Endothelial cell of umbilical vein (primary cell): ENCODE data around the gene POLR3G. TPM values are rescaled to one million over a fixed set of nuclear protein-coding genes. Genes with fewer than 3 reads are reported as not detected.

Source experiments
- BruUV-seq: library from RNA; stranded (reverse); fragments of 400-500 nt; replicated peaks from 2 replicates; lab custom pipeline; 2021; lab: Mats Ljungman, UMichigan
- CTCF ChIA-PET: fragments of 300-600, 350-600 bp; sonication (Branson Sonifier 250); formaldehyde crosslinking; loops from one replicate; lab custom pipeline; 2021; ENCODE audit warnings: antibody characterized with exemption, inconsistent platforms; lab: Charles Lee
- POLR2A ChIA-PET: fragments of 300-600, 350-600 bp; sonication (Branson Sonifier 250); formaldehyde crosslinking; loops from one replicate; lab custom pipeline; 2021; ENCODE audit warnings: antibody characterized with exemption, inconsistent platforms; lab: Charles Lee
- DNase-seq: peaks from one replicate; pipeline ENCODE4 v3.0.0-alpha.2; 2011; ENCODE audit warnings: low read depth, low spot score
- FAIRE-seq: peaks from 2 replicates; lab custom pipeline; 2011; peaks lifted over from hg19 to GRCh38; lab: Jason Lieb, UNC
- H2AFZ ChIP-seq: 2 replicates; pipeline ENCODE4 v1.6.0; 2012; ENCODE audit warnings: low read depth, low read length, control low read depth, inconsistent platforms
- H3K27ac ChIP-seq: 2 replicates; pipeline ENCODE4 v1.5.1; 2011; ENCODE audit warnings: low read depth, mild to moderate bottlenecking, control low read depth, low read length, moderate library complexity; ENCODE audit not compliant: insufficient read depth
- H3K27me3 ChIP-seq, 2 experiments: 2 replicates each; pipeline versions ENCODE4 v1.6.0 to v1.6.1; 2011; ENCODE audit warnings: low read length in 2 of 2, mixed read lengths in 1 of 2; ENCODE audit not compliant: control insufficient read depth in 2 of 2, insufficient read depth in 2 of 2
- H3K36me3 ChIP-seq, 2 experiments: 2 replicates in 1 of 2; 3 replicates in 1 of 2; pipeline ENCODE4 v1.5.1; 2011; ENCODE audit warnings: low read length in 2 of 2, mild to moderate bottlenecking in 1 of 2, moderate library complexity in 1 of 2; ENCODE audit not compliant: control insufficient read depth in 2 of 2, insufficient read depth in 2 of 2; ENCODE audit errors: extremely low read depth in 1 of 2
- H3K4me1 ChIP-seq: 3 replicates; pipeline ENCODE4 v1.5.1; 2011; ENCODE audit warnings: mild to moderate bottlenecking, low read length; ENCODE audit not compliant: control insufficient read depth, insufficient read depth; ENCODE audit errors: extremely low read depth
- H3K4me2 ChIP-seq: 2 replicates; pipeline ENCODE4 v1.6.1; 2011; ENCODE audit warnings: low read length, control low read depth, mixed read lengths; ENCODE audit not compliant: insufficient read depth
- H3K4me3 ChIP-seq, 3 experiments: fragments of 200-600 bp in 1 of 3; sonication (generic), shearing (Covaris generic) in 1 of 3; replicated peaks in 1 of 3; 2 replicates each; pipeline ENCODE4 v1.5.1; 2011 to 2016; ENCODE audit warnings: control low read depth in 3 of 3, low read length in 3 of 3, mild to moderate bottlenecking in 2 of 3, inconsistent platforms in 1 of 3, low read depth in 1 of 3, moderate library complexity in 1 of 3; ENCODE audit not compliant: insufficient read depth in 1 of 3
- H3K79me2 ChIP-seq: 2 replicates; pipeline ENCODE4 v1.6.0; 2012; ENCODE audit warnings: low read length, inconsistent platforms; ENCODE audit not compliant: control insufficient read depth, insufficient read depth
- H3K9ac ChIP-seq: replicated peaks from 2 replicates; pipeline ENCODE3; 2011; ENCODE audit warnings: low read length, control low read depth; ENCODE audit not compliant: insufficient read depth; ENCODE audit errors: extremely low read depth
- H3K9me1 ChIP-seq: replicated peaks from 3 replicates; pipeline ENCODE4 v1.6.0; 2011; ENCODE audit warnings: mild to moderate bottlenecking, low read length; ENCODE audit not compliant: control insufficient read depth, insufficient read depth; ENCODE audit errors: extremely low read depth
- H3K9me3 ChIP-seq: replicated peaks from 2 replicates; pipeline ENCODE4 v1.5.1; 2012; ENCODE audit warnings: low read length, inconsistent platforms; ENCODE audit not compliant: control insufficient read depth, insufficient read depth
- H4K20me1 ChIP-seq: replicated peaks from 2 replicates; pipeline ENCODE3; 2011; ENCODE audit warnings: mild to moderate bottlenecking, low read length; ENCODE audit not compliant: control insufficient read depth, insufficient read depth; ENCODE audit errors: extremely low read depth
- EZH2 ChIP-seq: IDR thresholded peaks from 2 replicates; pipeline ENCODE4 v1.6.1; 2012; ENCODE audit warnings: borderline replicate concordance, low read depth, mild to moderate bottlenecking, moderate library complexity, low read length, inconsistent platforms; ENCODE audit not compliant: severe bottlenecking
- FOS ChIP-seq: IDR thresholded peaks from 2 replicates; pipeline ENCODE4 v1.6.1; 2011; ENCODE audit warnings: mild to moderate bottlenecking, low read length, moderate library complexity, borderline replicate concordance; ENCODE audit not compliant: insufficient read depth
- GATA2 ChIP-seq: IDR thresholded peaks from 2 replicates; pipeline ENCODE4 v1.7.0; 2011; ENCODE audit warnings: low read depth, mild to moderate bottlenecking, moderate library complexity, mixed read lengths, low read length; ENCODE audit not compliant: insufficient read length, insufficient read depth
- JUN ChIP-seq: IDR thresholded peaks from 2 replicates; pipeline ENCODE4 v1.6.1; 2011; ENCODE audit warnings: borderline replicate concordance, low read depth; ENCODE audit not compliant: insufficient read length, insufficient read depth
- MYC ChIP-seq: IDR thresholded peaks from one replicate; pipeline ENCODE4 v1.6.1; 2011; ENCODE audit warnings: mild to moderate bottlenecking, low read depth, low read length
- POLR2A ChIP-seq: IDR thresholded peaks from 2 replicates; pipeline ENCODE4 v1.6.1; 2012; ENCODE audit warnings: low read depth, mild to moderate bottlenecking, control low read depth, low read length
- POLR2AphosphoS5 ChIP-seq: IDR thresholded peaks from 2 replicates; pipeline ENCODE4 v1.6.1; 2012; ENCODE audit warnings: low read depth, mild to moderate bottlenecking, control low read depth, low read length, moderate library complexity; ENCODE audit not compliant: insufficient read depth
- dilution Hi-C: fragments of 300-500 bp; cut with MboI; formaldehyde crosslinking; loops from one replicate; pipeline ENCODE4 v1.15.0; 2019; ENCODE audit warnings: low sequenced_read_pairs; ENCODE audit not compliant: extremely low pct_ligation_motif_present
- intact Hi-C: fragments of 100-400 bp; cut with micrococcal nuclease; formaldehyde crosslinking; loops from one replicate; pipeline ENCODE4 v1.10.0; 2022
- polyA plus RNA-seq, 4 experiments: library from polyadenylated mRNA; depleted of rRNA in 3 of 4; stranded (reverse) in 3 of 4; unstranded in 1 of 4; fragments of >200 nt; gene quantifications; 2 replicates each; pipeline versions ENCODE4 v1.2.1 to v1.2.3, GENCODE V29; 2011 to 2012; ENCODE audit warnings: missing spikeins in 1 of 4
- total RNA-seq: library from RNA; stranded (reverse); gene quantifications from 2 replicates; pipeline ENCODE4 v1.2.3, GENCODE V29; 2021
- TF ChIP-seq, protein P1 (sequence below), 2 donors: IDR thresholded peaks; 1 replicate in 1 of 2; 2 replicates in 1 of 2; pipeline ENCODE4 v1.5.1; 2011; ENCODE audit warnings: low read length in 2 of 2, mild to moderate bottlenecking in 2 of 2, moderate library complexity in 2 of 2, control low read depth in 1 of 2, inconsistent platforms in 1 of 2, low read depth in 1 of 2; ENCODE audit not compliant: insufficient read depth in 1 of 2; ENCODE audit errors: extremely low read depth in 1 of 2
- TF ChIP-seq, protein P2 (sequence below): IDR thresholded peaks from 2 replicates; pipeline ENCODE4 v1.6.1; 2011; ENCODE audit not compliant: insufficient read depth, insufficient read length

POLR3G gene
- total and polyA plus RNA-seq, 2 donors (not counting 3 experiments of a cell fraction or from before 2014, with no cell fraction given) = 15.0 to 15.7 TPM

GRCh38 chr5:90560771-90561170, 86.1 kb downstream of the POLR3G start:
- no peak for DNase-seq
- TF ChIP-seq, protein P1, sequence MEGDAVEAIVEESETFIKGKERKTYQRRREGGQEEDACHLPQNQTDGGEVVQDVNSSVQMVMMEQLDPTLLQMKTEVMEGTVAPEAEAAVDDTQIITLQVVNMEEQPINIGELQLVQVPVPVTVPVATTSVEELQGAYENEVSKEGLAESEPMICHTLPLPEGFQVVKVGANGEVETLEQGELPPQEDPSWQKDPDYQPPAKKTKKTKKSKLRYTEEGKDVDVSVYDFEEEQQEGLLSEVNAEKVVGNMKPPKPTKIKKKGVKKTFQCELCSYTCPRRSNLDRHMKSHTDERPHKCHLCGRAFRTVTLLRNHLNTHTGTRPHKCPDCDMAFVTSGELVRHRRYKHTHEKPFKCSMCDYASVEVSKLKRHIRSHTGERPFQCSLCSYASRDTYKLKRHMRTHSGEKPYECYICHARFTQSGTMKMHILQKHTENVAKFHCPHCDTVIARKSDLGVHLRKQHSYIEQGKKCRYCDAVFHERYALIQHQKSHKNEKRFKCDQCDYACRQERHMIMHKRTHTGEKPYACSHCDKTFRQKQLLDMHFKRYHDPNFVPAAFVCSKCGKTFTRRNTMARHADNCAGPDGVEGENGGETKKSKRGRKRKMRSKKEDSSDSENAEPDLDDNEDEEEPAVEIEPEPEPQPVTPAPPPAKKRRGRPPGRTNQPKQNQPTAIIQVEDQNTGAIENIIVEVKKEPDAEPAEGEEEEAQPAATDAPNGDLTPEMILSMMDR (IDR thresholded peaks at IDR 0.05; ENCODE audit: extremely low read depth in 1 of 2, insufficient read depth in 1 of 2, low read depth in 1 of 2, low read length in 2 of 2) = no peak
- TF ChIP-seq FOS = no peak
- no peak for TF ChIP-seq POLR2A
- TF ChIP-seq JUN = no peak
- TF ChIP-seq POLR2AphosphoS5 = no peak
- TF ChIP-seq GATA2 = no peak
- TF ChIP-seq, protein P2, sequence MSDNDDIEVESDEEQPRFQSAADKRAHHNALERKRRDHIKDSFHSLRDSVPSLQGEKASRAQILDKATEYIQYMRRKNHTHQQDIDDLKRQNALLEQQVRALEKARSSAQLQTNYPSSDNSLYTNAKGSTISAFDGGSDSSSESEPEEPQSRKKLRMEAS = no peak
- TF ChIP-seq MYC = no peak
- TF ChIP-seq EZH2 = no peak

More at GRCh38 chr5:90560771-90561170, 86.1 kb downstream of the POLR3G start:
- no peak for FAIRE-seq
- Histone ChIP-seq H3K27me3 (peaks cover 40 to 69% of the 10 kb centered on the region in 2 experiments), H3K79me2 (no peaks in the 10 kb centered on the region), H3K9ac (no peak overlapping the region), H4K20me1 (no peaks in the 10 kb centered on the region), H3K4me2 (no peak overlapping the region), H3K36me3 (no peaks in the 10 kb centered on the region), H2AFZ (no peak overlapping the region), H3K4me3 (no peak overlapping the region), H3K9me3 (no peaks in the 10 kb centered on the region), H3K9me1 (no peaks in the 10 kb centered on the region), H3K4me1 (no peaks in the 10 kb centered on the region), H3K27ac (no peak overlapping the region)
- intact Hi-C loops (no loop called here), dilution Hi-C loops (no loop called here)
- CTCF ChIA-PET = interaction anchor here (1.0 kb wide), 1 partner anchor 121 kb away, joined by 3 read pairs; no protein-coding TSS in a partner anchor
- no TSS peak for BruUV-seq
- POLR2A ChIA-PET = no interaction called here
